A549 treated with CORT108297 at 1 μM for 4 hours (cell line): Measurements from ENCODE around the gene SP8. TPM values are rescaled to one million over a fixed set of nuclear protein-coding genes. Genes with fewer than 3 reads are reported as not detected.

Experiments
- total RNA-seq: library from RNA; stranded (reverse); fragments of 200-300 nt; extraction: Qiagen RNA extraction; gene quantifications from 5 replicates; pipeline ENCODE4 v1.2.3, GENCODE V29; 2022

SP8 gene
- not detected in 5 replicates for total RNA-seq

DNA sequence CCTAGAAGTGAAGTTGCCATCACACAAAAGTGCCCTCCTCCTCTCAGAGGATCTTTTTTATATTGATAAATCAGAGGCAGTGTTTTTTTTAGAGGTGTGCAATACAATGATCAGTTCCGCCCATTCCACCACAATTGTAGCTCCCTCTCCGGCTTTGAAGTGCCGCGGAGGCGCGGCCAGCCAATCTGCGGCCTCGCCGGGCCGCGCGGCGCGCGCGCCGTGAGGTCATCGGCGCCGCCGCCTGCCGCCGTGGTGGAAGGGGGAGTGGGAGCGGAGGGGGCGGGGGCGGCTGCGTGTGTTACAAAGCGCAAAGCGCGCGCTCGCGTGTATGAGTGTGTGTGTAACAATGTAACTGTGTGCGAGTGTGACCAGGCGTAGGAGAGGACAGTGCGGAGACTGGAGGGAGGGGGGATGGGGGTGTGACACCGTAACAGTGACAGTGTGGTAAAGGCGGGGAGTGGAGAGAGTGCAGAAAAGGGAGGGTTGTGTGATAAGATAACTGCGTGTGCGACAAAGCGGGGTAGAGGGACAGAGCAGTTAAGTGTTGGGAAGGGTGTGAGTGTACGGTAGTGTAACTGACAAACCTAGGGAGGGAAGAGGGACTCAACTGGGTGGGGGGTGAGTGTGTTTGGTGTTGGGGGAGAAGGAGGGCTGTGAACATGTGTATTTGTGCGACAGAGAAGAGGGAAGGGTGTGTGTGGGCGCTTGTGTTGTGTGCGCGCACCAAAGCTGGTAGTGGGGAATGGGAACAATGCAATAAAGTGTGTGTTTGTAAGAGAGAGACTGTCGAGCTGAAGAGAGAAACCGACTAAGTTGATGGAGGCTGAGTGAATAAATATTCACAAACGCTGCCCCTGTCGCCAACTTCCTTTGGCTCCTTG lies at the start of gene SP8:
Gene SP8 (minus strand): TSS at position 108 of the 881 bp plus-strand sequence. CDS start 88 bp downstream, at position 20.

Other genes starting within 250 kb of the SP8 start
- not detected in 5 replicates for gene ABCB5, start 171.2 kb downstream of the SP8 start, total RNA-seq